ENCODE measurements around the gene EPHB1. TPM values are rescaled to one million over a fixed set of nuclear protein-coding genes. Genes with fewer than 3 reads are reported as not detected.
A peak's percentile ranks its signal among the peaks of the same experiment; 100 is the strongest.

EPHB1 gene
- 1 to 10 TPM; 5.0 to 6.8 (median 6.2) TPM for polyA plus RNA-seq (ENCODE audit: insufficient read length in 3 of 3)

DNA sequence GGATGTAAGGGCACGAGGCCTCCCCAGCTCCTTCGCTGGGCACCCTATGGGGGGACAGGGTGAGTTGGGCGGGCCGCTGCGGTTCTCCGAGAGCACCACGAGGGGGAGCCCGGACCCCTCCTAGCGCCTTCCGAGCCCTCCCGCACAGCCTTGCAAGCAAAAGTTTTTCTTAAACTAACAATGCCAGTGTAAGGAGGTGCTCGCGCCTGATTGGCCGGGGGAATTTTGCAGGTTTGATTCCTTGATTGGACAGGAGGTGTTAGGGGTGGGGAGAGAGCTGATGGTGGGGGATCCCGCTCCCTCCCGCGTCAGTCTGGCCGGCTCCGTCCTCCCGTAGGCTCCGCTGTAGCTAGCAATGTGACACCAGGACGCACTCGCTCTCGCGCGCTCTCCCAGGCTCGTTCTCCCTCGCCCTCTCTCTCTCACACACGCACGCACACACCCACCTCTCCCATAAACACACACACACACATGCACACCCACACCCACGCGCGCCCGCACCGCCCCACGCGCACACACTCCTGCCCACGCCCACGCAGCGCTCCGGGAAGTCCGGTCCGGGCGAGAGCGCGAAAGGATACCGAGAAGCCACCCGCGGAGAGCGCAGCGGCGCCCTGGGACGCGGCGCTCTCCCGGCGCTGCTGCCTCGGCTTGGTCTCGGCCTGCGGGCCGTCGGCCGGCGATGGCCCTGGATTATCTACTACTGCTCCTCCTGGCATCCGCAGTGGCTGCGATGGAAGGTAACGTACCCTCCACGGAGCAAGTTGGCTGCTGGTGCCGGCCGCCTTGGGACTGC, at the start of gene EPHB1:
Gene EPHB1 (plus strand): TSS at position 311 of the 796 bp plus-strand sequence.
- peak; percentile 84 to 88 (median 86) for DNase-seq (ENCODE audit: low read depth in 3 of 3, low spot score in 2 of 3)

DNA sequence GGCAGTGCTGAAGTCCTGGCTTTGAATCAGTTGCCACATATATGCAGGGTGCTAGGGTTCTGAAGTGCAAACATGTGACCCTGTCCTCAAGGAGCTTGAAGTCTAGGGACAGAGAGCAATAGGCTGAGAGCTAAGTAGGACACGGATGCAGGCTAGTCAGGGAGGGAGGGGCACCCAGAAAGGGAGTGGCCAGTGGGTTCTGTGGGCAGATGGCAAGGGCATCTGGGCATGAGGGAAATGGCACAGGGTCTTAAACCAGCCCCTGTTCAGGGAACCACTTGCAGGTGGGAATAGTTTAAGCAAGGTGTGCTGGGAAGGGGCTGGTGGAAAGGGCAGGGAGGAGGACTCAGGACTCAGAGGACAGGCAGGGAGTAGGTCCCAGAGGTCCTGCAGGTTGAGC, 46.4 kb upstream of the EPHB1 start:
- no peak for DNase-seq (ENCODE audit: low read depth in 3 of 3, low spot score in 2 of 3)

DNA sequence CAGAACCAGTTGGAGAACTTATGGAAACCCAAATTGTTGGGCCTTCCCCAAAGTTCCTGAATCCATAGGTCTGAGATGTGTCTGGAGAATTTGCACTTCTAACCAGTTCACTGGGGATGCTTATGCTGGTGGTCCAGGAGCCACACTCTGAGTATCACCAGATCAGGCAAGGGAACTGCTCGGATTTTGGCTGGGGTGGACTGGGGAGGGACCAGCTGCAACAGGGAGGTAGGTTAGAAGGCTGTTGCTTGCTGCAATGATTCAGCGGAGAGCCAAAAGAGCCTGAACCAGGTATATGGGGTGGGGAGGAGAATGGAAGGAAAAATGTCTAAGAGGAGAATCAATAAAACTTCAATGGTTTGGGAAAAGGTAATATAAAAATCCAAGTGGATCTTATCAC, 45.9 kb upstream of the EPHB1 start:
- no peak for DNase-seq (ENCODE audit: low read depth in 3 of 3, low spot score in 2 of 3)

DNA sequence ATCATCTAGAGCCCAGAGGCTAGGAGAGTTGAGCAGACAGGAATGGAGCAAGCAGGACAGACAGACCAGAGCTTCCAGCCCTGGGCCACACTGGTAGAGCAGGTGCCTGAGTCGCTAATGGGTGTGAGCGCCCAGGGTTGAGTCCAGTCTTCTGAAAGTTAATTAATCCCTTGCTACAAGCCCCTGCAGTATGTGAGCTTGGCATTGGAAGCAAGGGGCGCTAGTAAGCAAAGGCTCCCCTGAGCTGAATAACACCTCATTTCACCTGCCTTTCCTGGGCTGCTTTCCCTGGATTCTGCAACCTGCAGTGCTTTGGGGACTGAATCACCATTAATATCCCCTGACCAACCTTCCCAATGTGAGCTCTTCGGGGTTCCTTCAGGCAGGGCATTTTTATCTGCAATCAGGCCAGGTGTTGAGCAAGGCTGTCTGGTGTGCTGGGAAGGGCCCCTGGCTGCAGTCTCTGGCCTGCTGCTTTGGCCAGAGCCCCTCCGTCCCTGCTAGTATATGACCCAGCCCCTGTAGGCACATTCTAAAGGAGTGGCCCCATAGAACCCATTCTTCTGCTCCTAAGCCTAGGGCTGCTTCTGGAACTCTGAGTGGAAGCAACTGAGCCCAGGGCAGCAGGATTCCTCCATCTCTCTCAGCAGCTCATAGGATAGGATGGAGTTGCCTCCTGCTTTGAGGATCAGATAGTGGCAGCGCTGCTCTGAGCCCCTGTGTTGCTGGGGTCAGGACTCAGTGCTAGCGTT, 45.1 kb upstream of the EPHB1 start:
- DNase-seq (ENCODE audit: low read depth in 3 of 3, low spot score in 2 of 3) = no peak

DNA sequence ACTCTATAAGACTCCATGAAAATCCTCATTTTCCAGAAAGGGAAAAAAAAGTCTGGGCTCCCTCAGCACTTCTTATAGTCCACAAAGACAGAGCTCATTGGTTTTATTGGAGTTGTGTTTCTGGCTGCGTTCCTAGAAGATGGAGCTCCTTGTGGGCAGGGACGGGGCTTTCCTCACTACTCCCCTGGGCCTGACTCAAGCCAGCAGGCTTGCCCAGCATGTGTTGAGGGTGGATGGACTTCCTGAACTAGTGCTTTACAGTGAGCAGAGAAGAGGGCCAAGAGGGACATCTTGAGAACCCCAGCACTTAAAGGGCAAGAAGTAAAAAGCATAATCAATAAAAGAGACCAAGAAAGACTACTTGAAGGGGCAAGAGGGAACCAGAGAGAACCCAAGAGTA, 43.2 kb upstream of the EPHB1 start:
- no peak for DNase-seq (ENCODE audit: low read depth in 3 of 3, low spot score in 2 of 3)

DNA sequence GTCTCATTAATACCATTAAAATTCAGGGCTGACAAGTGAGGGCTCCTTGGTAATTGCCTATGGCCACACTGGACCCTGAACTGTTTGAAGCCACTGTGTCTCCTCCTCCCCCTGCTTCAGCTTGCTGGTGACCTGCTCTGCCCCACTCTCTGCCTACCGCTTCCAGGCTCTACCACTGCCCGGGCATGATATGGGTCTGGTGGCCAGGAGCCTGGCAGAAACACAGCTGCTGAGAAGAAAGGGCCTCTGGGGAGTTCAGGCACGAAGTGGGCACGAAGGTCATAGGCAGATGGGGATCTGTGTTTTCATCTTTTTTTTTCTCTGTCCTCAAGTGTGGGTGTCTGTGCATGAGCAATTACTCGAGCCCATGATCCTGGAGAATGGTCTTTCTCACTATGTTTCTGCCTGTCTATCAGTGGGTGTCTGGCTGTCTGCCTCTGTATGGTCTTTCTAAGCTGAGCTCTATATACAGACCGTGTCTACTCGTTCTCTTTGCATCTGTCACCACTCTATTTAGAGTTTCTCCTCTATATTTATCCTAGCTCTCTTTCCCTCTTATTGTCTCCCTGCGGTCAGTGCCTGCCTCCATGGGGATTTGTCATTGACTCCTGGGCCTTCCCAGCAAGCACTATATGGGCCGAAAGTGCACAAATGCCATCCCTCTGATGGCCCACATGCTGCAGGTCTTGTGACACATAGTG, 42.1 kb upstream of the EPHB1 start:
- no peak for DNase-seq (ENCODE audit: low read depth in 3 of 3, low spot score in 2 of 3)

DNA sequence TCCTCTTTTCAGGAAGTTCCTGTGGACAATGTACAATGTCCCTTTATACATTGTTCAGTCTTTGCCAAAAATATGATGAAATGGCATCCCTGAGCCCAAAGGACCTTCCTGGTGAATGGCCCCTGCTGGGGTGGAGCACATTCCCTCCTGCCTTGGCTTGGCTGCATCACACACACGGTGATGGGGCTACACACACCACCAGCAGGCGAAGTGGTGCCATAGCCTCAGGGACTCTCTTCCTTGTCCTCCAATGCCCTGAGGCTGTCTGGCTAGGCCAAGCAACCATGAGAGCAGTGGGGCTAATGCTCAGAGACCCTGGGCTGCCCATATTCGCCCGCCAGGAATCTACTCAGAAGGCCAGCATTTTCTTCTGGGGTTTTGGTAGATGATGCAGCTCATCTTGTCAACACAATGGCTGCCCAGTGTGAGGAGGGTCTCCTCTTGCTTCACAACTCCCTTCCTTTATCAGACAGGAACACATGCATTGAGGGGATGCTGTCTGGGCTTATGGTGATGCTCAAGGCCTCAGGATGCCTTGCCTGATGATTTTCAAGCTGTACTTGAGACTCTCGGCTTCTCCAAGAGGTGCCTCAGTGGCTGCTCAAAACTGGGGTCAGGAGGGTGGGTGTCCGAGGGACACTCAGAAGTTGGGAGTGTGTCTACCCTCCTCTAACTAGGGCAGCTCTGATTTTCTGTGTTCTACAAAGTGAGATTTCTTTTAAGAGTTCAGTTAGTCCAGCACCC, 40.9 kb upstream of the EPHB1 start:
- no peak for DNase-seq (ENCODE audit: low read depth in 3 of 3, low spot score in 2 of 3)

DNA sequence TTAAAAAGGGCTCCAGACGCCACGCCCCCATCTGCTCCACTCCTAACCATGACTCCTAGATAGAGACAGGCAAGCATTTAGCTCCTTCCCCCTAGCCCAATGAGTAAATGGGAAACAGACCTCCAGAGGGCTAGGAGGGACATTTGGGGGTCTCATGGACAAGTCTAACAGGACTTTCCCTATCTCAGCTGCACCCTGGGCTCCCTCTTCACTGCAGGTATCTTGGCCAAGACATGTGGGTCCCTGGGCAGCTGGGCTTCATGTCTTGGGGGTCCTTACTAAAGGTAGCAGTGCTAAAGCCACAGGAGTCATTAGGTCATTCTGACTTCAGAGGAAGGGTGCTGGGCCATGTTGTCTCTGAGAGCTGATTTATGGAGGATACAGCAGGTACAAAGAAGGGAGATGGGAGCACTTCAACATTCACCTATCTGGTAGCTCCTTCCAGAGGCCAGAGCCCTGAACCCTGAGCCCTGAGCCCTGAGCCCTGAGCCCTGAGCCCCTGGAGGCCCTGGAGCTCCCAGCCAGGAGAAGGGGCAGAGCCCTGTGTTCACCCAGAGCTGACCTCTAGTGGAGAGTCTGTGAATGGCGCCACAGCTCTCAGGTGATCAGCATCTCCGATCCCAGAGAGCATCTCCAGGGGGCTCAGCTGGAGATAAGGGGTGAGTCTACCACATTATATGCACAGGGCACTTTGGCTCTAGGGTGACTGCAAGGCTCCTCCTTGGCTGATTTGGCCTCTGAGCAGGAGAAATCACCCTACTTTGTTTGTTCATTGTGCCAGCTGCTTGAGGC, 40.1 kb upstream of the EPHB1 start:
- no peak for DNase-seq (ENCODE audit: low read depth in 3 of 3, low spot score in 2 of 3)

DNA sequence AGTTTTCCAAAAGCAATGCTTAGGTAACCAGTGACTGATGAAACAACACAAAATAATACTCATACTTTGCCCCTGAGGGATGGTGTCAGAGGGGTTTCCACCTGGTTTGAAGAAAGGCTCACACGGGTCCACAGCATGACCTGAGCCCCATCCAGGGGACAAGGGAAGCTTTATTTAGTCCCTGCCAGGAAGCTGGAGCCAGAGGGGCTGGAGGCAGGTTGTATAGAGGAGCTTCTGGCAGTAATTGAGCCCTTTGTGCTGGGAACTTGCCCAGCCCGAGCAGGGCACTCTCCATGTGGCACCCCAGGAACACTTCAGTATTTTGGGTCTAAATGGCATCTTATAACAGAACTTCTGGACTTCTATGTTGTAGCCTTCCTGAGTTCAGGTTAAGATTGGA, 39.2 kb upstream of the EPHB1 start:
- no peak for DNase-seq (ENCODE audit: low read depth in 3 of 3, low spot score in 2 of 3)

DNA sequence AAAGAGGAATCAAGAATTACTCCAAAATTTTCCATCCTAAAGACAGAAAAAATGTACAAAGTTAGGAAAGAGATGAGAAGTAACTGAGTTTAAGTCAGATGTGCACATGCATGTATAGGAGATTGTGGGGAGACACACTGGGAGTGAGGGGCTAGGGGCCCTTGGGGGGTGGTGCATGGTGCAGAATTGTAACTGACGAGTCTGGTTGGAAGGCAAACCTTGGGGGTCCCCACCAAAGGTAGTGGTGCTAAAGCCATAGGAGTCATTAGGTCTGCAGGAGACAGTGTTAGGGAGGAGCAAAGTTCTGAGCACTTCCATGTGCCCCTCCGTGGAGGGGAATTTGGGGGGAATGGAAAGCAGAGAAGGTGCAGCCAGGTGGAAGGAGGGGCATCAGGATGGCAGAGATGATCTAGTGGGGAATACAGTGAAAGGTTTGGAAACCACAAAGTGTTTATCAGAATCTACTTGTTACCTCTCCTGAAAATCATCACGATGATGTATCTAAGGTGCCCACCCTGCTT, 37.5 kb upstream of the EPHB1 start:
- DNase-seq (ENCODE audit: low read depth in 3 of 3, low spot score in 2 of 3) = no peak

DNA sequence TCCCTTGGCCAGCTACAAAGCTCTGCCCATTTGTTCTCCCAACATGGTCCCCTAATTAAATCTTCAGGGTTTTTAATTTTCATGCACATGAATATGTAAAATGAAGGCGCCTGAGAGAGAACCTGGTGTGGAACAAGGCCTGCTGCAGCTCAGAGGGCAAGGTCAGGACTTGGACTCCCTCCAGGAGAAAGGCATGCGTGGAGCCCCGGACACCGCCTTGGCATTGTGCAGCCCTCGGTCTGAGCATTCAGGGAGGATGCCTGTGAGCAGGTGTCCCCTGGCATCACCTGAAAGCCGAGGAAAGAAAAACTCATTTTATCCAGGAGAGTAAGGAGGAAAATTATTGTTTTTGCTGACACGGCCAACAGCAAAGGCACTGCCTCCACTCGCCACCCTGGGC, 33.8 kb upstream of the EPHB1 start:
- no peak for DNase-seq (ENCODE audit: low read depth in 3 of 3, low spot score in 2 of 3)

DNA sequence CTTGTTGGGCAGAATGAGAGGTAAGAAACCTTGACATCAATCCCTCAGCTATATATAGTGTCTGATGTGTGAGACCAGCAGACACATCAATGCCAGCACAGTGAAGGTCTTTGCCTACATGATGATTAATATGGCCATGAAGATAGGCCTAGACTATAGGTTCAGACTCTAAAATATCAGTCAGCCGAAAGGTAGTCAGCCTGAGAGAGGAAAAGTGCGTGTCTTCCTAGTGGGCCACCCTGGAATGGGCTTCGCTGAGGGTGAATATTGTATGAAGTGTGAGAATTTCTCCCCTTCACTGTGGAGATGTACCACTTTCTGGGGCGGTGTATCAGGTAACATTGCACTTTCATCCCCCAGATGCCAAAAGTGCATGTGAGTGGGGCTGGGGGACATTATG, 33.0 kb upstream of the EPHB1 start:
- DNase-seq (ENCODE audit: low read depth in 3 of 3, low spot score in 2 of 3) = no peak

DNA sequence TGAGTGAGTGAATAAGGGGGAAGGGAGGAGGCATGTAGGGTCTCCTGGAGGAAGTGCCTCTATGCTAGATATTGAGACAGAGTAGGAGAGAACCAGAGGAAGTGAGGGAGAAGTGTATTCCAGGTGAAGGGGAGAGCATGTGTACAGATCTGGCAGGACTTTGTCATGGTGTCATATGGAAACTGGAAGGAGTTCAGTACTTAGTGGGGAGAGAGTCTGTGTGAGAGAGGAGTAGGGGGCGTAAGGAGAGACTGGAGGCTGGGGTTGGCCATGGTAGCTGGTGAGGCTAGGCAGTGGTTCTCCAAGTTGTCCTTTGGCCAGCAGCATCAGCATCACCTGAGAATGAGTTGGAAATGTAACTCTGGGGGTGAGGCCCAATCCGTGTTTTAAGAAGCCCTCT, 29.6 kb upstream of the EPHB1 start:
- DNase-seq (ENCODE audit: low read depth in 3 of 3, low spot score in 2 of 3) = no peak

DNA sequence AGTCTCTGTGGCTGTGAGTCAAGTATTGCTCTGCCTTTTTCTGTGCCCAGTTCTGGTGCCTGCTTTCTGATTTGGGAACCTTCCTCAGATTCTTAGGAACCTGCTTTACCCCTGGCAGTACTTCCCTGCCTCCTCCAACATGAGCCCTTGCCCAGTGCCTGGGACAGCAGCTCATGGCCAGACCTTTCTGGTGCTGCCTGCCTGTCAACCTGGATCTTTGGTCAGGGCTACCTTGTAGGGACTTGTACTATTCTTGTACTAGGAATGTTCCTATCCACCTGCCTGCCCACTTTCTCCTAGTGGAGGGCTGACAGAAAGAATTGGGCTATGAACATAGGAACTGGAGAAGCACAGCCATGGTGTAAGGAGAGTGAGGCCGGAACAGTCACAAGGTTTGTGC, 28.8 kb upstream of the EPHB1 start:
- DNase-seq (ENCODE audit: low read depth in 3 of 3, low spot score in 2 of 3) = no peak

DNA sequence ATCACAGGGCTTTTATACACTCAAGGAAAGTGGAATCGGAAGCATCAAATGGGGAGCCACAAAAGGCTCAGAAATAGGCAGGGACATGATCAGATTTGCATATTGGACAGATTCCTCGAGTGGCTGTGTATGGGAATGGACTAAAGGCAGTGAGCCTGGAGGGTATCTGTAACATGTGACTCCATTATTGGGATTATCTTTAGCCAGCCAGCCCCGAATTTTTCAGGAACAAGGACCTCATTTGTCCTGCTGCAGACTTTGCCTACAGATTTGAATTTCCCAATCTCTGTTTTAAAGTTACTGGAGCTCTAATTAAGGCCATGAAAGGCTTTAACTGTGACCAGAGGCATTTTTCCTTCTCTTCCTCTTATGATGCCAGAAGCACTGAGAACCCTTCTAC, 26.9 kb upstream of the EPHB1 start:
- no peak for DNase-seq (ENCODE audit: low read depth in 3 of 3, low spot score in 2 of 3)

DNA sequence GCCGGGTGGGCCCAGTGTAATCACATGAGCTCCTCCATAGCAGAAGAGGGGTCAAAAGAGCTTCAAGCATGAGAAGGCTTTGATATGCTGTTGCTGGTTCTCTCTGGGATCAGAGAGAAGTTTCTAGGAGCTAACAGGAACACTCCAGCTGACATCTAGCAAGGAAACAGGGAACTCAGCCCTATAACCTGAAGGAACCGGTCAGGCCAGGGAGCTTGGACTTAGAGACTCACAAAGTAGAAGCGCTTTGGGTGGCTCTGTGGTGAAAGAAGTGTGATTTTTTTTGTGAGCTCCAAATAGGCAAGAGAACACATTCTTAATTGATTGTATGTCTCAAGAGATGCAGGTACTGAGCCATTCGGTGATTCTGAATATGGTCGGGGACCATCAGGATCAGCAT, 26.2 kb upstream of the EPHB1 start:
- DNase-seq (ENCODE audit: low read depth in 3 of 3, low spot score in 2 of 3) = no peak

DNA sequence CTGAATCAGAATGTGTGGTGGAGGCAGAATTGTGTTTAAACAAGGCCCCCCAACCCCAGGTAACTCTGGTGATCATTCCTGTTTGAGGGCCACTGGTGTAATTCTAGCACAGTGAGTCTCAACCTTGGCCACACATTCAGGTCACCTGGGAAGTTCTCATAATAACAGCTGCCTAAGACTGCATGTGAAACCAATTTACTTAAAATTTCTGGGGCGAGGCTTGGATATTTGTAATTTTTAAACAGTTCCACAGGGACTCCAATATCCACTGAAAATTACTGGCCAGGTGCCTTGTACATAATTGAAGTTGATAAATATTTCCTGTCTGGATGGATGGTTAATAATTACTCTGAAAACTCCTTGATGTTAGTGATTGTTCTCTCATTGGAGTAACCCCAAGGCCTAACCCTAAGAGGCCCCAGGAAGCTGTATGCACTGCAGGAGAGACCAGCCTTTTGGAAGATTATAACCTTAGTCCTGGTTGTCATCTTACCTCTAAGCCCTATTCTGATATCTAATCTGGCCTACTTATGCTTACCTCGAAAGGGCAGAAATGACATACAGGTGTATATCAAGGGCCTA, 25.7 kb upstream of the EPHB1 start:
- no peak for DNase-seq (ENCODE audit: low read depth in 3 of 3, low spot score in 2 of 3)

DNA sequence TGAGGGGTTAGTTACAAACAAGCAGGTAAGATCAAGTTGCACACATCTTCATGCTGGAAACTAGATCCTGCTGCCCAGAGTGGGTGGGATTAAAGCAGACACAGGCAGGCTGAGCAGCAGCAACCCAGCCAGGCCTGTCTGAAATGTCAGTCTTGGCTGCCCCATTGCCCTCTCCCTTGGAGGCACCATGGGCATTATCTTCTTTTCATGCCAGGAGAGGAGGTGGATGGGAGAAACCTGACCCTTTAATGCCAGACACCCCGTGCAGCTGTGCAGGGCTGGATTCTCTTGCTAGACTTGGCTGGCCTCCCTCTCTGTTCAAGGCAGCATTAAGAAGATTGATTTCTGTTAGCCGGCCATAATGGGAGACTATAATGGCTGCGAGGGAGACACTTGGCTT, 23.0 kb upstream of the EPHB1 start:
- no peak for DNase-seq (ENCODE audit: low read depth in 3 of 3, low spot score in 2 of 3)

DNA sequence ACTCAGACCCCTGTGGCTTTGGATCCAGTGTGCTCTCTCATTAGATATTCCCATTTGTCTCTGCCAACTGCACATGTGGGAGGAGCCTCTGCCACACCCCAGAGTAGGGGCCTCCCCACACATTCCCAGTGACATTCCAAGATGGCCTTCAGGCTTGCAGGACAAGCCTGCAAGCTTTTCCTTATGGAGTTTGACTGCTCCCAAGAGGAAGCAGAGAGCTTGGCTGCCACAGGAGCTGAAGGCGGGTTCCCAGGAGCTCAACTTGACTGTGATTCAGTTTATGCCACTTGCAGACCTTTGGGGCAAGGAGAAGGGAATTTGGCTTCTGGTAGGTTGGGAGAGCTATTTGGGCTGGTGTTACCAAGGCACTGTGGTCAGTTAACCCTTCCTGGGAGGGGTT, 22.5 kb upstream of the EPHB1 start:
- no peak for DNase-seq (ENCODE audit: low read depth in 3 of 3, low spot score in 2 of 3)

DNA sequence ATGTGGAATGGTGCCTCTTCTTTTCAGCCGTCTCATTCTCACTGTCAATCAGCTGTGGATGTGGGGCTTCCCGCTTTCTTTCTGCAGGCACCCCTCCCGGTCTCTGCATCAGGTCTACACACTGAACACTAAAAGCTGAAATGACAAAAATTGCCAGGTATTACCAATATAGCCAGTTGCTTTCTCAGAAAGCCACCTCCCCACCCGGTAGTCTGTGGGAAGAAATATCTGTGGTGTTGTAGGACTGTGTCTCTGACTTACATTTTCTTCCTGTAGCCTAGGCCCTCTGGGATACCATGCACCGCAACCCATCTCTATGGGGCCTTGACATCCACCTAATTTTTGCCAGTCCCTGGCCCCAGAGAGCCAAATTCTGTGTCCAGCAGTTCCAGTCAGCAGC, 19.2 kb upstream of the EPHB1 start:
- DNase-seq (ENCODE audit: low read depth in 3 of 3, low spot score in 2 of 3) = no peak

All from right renal cortex interstitium (tissue), 3 donors.